DND-41 (cell line): ENCODE measurements around the gene GNG13.

Experiments used
- CTCF ChIP-seq: IDR thresholded peaks from 2 replicates; pipeline ENCODE4 v1.5.1; 2012; ENCODE audit warnings: borderline replicate concordance, low read length, moderate library complexity, mild to moderate bottlenecking; ENCODE audit not compliant: poor library complexity, severe bottlenecking; ENCODE audit errors: extremely low read depth
- EZH2 ChIP-seq: IDR thresholded peaks from 3 replicates; pipeline ENCODE4 v1.6.1; 2012; ENCODE audit warnings: borderline replicate concordance, low read depth, mild to moderate bottlenecking, moderate library complexity, low read length, inconsistent platforms; ENCODE audit not compliant: severe bottlenecking

- TF ChIP-seq CTCF (no peak), EZH2 (no peak)
Observed at GRCh38 chr16:763369-764183, 37.0 kb downstream of the GNG13 start.
